ENCODE measurements around the gene NBR1.
"Not testable (repeated sequence)": the region's sequence is repeated elsewhere in the genome, so short reads cannot be mapped to it uniquely, and the experiment has no call there.

Gene NBR1

GRCh38 chr17:43143201-43143600 is 27.8 kb upstream of the NBR1 start:
- no peaks in the 10 kb centered on the region for H3K27me3 Mint-ChIP-seq

GRCh38 chr17:43146649-43147048 is 24.4 kb upstream of the NBR1 start:
- Mint-ChIP-seq H3K27me3 (no peaks in the 10 kb centered on the region), H3K9me3 (no peaks in the 10 kb centered on the region), H3K4me1 (no peaks in the 10 kb centered on the region), H3K4me3 (no peak overlapping the region), H3K27ac (no peak overlapping the region), H3K36me3 (peaks cover 2% of the 10 kb centered on the region)

More at GRCh38 chr17:43143201-43143600, 27.8 kb upstream of the NBR1 start:
- Mint-ChIP-seq H3K9me3 (no peaks in the 10 kb centered on the region), H3K4me3 (no peak overlapping the region), H3K27ac (no peak overlapping the region), H3K4me1 (no peaks in the 10 kb centered on the region), H3K36me3 (peaks cover 2% of the 10 kb centered on the region)

GRCh38 chr17:43151880-43152456 is 19.0 kb upstream of the NBR1 start:
- Mint-ChIP-seq H3K36me3 (peaks cover 12% of the 10 kb centered on the region), H3K4me3 (no peak overlapping the region), H3K27ac (no peak overlapping the region), H3K27me3 (no peaks in the 10 kb centered on the region), H3K9me3 (no peaks in the 10 kb centered on the region), H3K4me1 (no peaks in the 10 kb centered on the region)

GRCh38 chr17:43153197-43153835 is 17.7 kb upstream of the NBR1 start:
- peaks cover 12% of the 10 kb centered on the region for H3K36me3 Mint-ChIP-seq
- not testable (repeated sequence) for H3K4me3 Mint-ChIP-seq, H3K27me3 Mint-ChIP-seq, H3K9me3 Mint-ChIP-seq, H3K27ac Mint-ChIP-seq, H3K4me1 Mint-ChIP-seq

GRCh38 chr17:43155666-43156065 is 15.3 kb upstream of the NBR1 start:
- Mint-ChIP-seq H3K27ac (no peak overlapping the region), H3K36me3 (peaks cover 12% of the 10 kb centered on the region), H3K27me3 (no peaks in the 10 kb centered on the region), H3K4me3 (no peak overlapping the region), H3K4me1 (no peaks in the 10 kb centered on the region), H3K9me3 (no peaks in the 10 kb centered on the region)

GRCh38 chr17:43159232-43159631 is 11.8 kb upstream of the NBR1 start:
- H3K27ac Mint-ChIP-seq, H3K4me3 Mint-ChIP-seq: not testable (repeated sequence)

GRCh38 chr17:43159957-43160356 is 11.1 kb upstream of the NBR1 start:
- H3K4me1 Mint-ChIP-seq, H3K27me3 Mint-ChIP-seq, H3K4me3 Mint-ChIP-seq, H3K36me3 Mint-ChIP-seq, H3K9me3 Mint-ChIP-seq, H3K27ac Mint-ChIP-seq: not testable (repeated sequence)

More at GRCh38 chr17:43159232-43159631, 11.8 kb upstream of the NBR1 start:
- H3K9me3 Mint-ChIP-seq, H3K4me1 Mint-ChIP-seq, H3K27me3 Mint-ChIP-seq, H3K36me3 Mint-ChIP-seq: not testable (repeated sequence)

GRCh38 chr17:43165971-43166370 is 5.0 kb upstream of the NBR1 start:
- not testable (repeated sequence) for H3K36me3 Mint-ChIP-seq, H3K4me3 Mint-ChIP-seq, H3K27me3 Mint-ChIP-seq, H3K4me1 Mint-ChIP-seq, H3K9me3 Mint-ChIP-seq
- peak overlapping the region; percentile 19 for H3K27ac Mint-ChIP-seq

GRCh38 chr17:43169561-43170139 is 1.4 kb upstream of the NBR1 start:
- Mint-ChIP-seq H3K4me1 (peaks cover 25% of the 10 kb centered on the region), H3K27ac (no peak overlapping the region), H3K36me3 (peaks cover 2% of the 10 kb centered on the region), H3K4me3 (no peak overlapping the region), H3K9me3 (no peaks in the 10 kb centered on the region), H3K27me3 (no peaks in the 10 kb centered on the region)

- Mint-ChIP-seq H3K36me3 (peaks cover 2% of the 10 kb centered on the region), H3K4me1 (peaks cover 29% of the 10 kb centered on the region)
Measured at GRCh38 chr17:43170140-43170765, 761 bp upstream of the NBR1 start.

GRCh38 chr17:43171586-43172487 is 823 bp downstream of the NBR1 start:
- no peaks in the 10 kb centered on the region for H3K27me3 Mint-ChIP-seq
- no peak overlapping the region for H3K4me3 Mint-ChIP-seq
- peaks cover 41% of the 10 kb centered on the region for H3K4me1 Mint-ChIP-seq
- H3K36me3 Mint-ChIP-seq = peaks cover 3% of the 10 kb centered on the region
- no peak overlapping the region for H3K27ac Mint-ChIP-seq
- no peaks in the 10 kb centered on the region for H3K9me3 Mint-ChIP-seq

More at GRCh38 chr17:43170140-43170765, 761 bp upstream of the NBR1 start:
- Mint-ChIP-seq H3K9me3 (no peaks in the 10 kb centered on the region), H3K27me3 (no peaks in the 10 kb centered on the region), H3K27ac (no peak overlapping the region), H3K4me3 (no peak overlapping the region)

GRCh38 chr17:43175213-43176118 is 4.5 kb downstream of the NBR1 start:
- H3K4me1 Mint-ChIP-seq = peaks cover 55% of the 10 kb centered on the region
- peak overlapping the region; percentile 74 for H3K4me3 Mint-ChIP-seq
- H3K36me3 Mint-ChIP-seq = peaks cover 7% of the 10 kb centered on the region
- H3K27ac Mint-ChIP-seq = peak overlapping the region; percentile 98
- H3K9me3 Mint-ChIP-seq = no peaks in the 10 kb centered on the region
- no peaks in the 10 kb centered on the region for H3K27me3 Mint-ChIP-seq

GRCh38 chr17:43176119-43176570 is 5.1 kb downstream of the NBR1 start:
- Mint-ChIP-seq H3K27ac (peak overlapping the region; percentile 98), H3K9me3 (no peaks in the 10 kb centered on the region), H3K4me3 (peak overlapping the region; percentile 74), H3K4me1 (peaks cover 55% of the 10 kb centered on the region), H3K36me3 (peaks cover 7% of the 10 kb centered on the region), H3K27me3 (no peaks in the 10 kb centered on the region)

- H3K36me3 Mint-ChIP-seq = peaks cover 12% of the 10 kb centered on the region
- no peaks in the 10 kb centered on the region for H3K27me3 Mint-ChIP-seq
- no peak overlapping the region for H3K4me3 Mint-ChIP-seq
Measured at GRCh38 chr17:43183921-43184320, 12.9 kb downstream of the NBR1 start.

More at GRCh38 chr17:43183921-43184320, 12.9 kb downstream of the NBR1 start:
- Mint-ChIP-seq H3K4me1 (peaks cover 4% of the 10 kb centered on the region), H3K9me3 (no peaks in the 10 kb centered on the region), H3K27ac (no peak overlapping the region)
